Lower lobe of right lung (tissue), 2 donors: ENCODE results near the gene C1QL2. TPM values are rescaled to one million over a fixed set of nuclear protein-coding genes. Genes with fewer than 3 reads are reported as not detected.

ENCODE experiments used
- ATAC-seq, 2 donors: fragments of 200-7000 bp; cut with Tn5 transposase; one replicate each; pipeline ENCODE4 v1.9.1; 2020 to 2022; ENCODE audit warnings: mild to moderate bottlenecking in 2 of 2, moderate library complexity in 2 of 2
- DNase-seq: peaks from one replicate; pipeline ENCODE4 v3.0.0-alpha.2; 2020
- H3K27ac ChIP-seq: fragments of 200-600 bp; one replicate; pipeline ENCODE4 v1.8.0; 2022
- H3K27me3 ChIP-seq: fragments of 200-600 bp; one replicate; pipeline ENCODE4 v1.8.0; 2022; ENCODE audit warnings: low read depth
- H3K36me3 ChIP-seq: fragments of 200-600 bp; one replicate; pipeline ENCODE4 v1.8.0; 2022; ENCODE audit warnings: mild to moderate bottlenecking
- H3K4me1 ChIP-seq: fragments of 200-600 bp; one replicate; pipeline ENCODE4 v1.8.0; 2022
- H3K4me3 ChIP-seq: fragments of 200-600 bp; one replicate; pipeline ENCODE4 v1.8.0; 2022; ENCODE audit warnings: mild to moderate bottlenecking
- H3K9me3 ChIP-seq: fragments of 200-600 bp; one replicate; pipeline ENCODE4 v1.8.0; 2022
- intact Hi-C: fragments of 100-400 bp; cut with DNase I; formaldehyde crosslinking; loops from one replicate; pipeline ENCODE4 v1.11.0; 2022
- total RNA-seq: library from RNA; stranded (reverse); fragmentation: NEBNext Ultra II Directional; extraction: Animal tissue kit (Norgen Biotek cat#: 25700); gene quantifications from one replicate; pipeline ENCODE4 v1.2.1, GENCODE V29; 2021
- TF ChIP-seq, protein P1 (sequence below): fragments of 200-600 bp; IDR thresholded peaks from one replicate; pipeline ENCODE4 v1.8.0; 2022; ENCODE audit warnings: antibody characterized with exemption, mild to moderate bottlenecking
- donor health status: DM: no; HTN: yes; CAD: no; lungs with severe emphysema.

The C1QL2 gene
- total RNA-seq, 1 donor from 2014 or later: not detected

DNA sequence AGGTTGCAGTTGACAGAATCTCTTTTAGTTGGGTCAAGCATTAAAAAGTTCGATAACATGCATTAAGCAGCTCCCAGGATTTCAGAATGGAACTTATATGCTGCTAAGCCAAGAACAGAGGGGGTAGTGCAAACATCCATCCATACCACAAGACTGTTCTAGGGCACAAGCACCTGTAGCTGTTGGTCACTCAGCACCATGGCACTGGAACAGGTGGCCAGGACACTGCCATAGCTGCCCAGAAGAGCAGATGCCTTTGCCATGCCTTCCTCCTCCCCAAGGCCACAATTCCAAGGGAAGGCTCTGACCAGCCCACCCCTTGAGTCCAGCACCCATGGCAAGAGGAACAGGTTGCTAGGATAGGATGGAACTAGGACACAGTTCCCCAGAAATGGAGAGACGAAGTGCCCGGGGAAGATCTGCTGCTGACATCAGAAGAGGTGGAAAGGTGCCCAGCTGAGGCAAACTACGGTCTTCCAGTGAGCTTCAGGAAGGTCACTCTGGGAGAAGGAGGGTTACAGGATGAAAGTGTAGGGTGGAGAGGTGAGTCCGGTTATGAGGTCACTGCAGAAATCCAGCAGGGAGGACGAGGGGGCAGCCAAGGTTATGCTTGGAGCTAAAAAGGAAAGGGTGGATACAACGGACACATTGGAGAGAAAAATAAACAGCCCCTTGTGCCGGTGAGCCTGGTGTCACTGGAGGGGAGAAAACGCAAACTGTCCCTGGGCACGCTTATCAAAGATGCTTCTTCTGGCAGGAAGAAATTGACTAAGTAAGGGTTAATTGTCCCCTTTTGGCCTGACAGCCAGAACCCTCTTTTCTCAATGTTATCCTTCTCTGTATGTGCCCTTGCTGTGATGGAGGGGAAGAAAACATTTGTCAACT is 41.9 kb downstream of the C1QL2 start:
- Histone ChIP-seq H3K36me3 (no peaks in the 10 kb centered on the region), H3K27me3 (peaks cover 25% of the 10 kb centered on the region), H3K9me3 (no peaks in the 10 kb centered on the region), H3K4me1 (no peaks in the 10 kb centered on the region), H3K27ac (no peak overlapping the region), H3K4me3 (no peak overlapping the region)
- TF ChIP-seq, protein P1, sequence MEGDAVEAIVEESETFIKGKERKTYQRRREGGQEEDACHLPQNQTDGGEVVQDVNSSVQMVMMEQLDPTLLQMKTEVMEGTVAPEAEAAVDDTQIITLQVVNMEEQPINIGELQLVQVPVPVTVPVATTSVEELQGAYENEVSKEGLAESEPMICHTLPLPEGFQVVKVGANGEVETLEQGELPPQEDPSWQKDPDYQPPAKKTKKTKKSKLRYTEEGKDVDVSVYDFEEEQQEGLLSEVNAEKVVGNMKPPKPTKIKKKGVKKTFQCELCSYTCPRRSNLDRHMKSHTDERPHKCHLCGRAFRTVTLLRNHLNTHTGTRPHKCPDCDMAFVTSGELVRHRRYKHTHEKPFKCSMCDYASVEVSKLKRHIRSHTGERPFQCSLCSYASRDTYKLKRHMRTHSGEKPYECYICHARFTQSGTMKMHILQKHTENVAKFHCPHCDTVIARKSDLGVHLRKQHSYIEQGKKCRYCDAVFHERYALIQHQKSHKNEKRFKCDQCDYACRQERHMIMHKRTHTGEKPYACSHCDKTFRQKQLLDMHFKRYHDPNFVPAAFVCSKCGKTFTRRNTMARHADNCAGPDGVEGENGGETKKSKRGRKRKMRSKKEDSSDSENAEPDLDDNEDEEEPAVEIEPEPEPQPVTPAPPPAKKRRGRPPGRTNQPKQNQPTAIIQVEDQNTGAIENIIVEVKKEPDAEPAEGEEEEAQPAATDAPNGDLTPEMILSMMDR: no peak
- intact Hi-C loops: no loop called here
- ATAC-seq: no peak
- no peak for DNase-seq

DNA sequence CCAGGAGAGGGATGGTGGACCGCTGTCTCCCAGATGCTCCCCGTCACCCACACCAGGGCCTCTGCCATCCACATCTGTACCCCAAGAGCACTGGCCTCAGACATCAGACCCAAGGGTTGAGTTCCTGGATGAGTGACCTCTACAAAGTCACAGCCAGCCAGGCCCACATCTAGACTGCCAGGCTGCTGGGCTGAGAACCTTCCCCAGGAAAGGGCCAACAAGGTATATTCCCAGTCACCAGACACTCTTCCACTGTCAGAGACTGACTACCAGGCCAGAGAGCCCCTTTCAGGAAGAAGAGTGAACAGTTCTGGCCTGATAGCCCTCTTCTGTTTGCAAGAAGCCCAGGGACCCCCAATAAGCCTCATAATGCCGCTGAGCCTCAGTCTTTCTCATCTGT is 44.3 kb downstream of the C1QL2 start:
- no peaks in the 10 kb centered on the region for H3K4me1 ChIP-seq
- H3K27me3 ChIP-seq: peaks cover 25% of the 10 kb centered on the region
- TF ChIP-seq, protein P1: no peak
- H3K27ac ChIP-seq: no peak overlapping the region
- intact Hi-C loops: no loop called here
- peaks cover 6% of the 10 kb centered on the region for H3K9me3 ChIP-seq
- DNase-seq: no peak
- H3K4me3 ChIP-seq: no peak overlapping the region
- H3K36me3 ChIP-seq: no peaks in the 10 kb centered on the region
- ATAC-seq: no peak

DNA sequence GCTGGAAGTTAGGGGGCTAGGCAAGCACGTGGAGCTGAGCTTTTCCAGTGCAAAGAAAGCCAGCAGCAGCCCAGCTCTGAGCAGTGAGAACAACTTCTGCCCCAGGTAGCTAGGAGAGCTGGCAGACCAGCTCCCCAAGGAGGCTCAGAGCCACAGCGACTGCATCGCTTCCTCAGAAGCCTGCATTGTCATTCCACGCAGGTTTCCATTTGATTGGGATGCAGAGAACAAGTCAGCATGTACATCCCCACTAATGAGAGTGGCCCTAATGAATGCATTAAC is 45.1 kb downstream of the C1QL2 start:
- Histone ChIP-seq H3K9me3 (peaks cover 6% of the 10 kb centered on the region), H3K36me3 (no peaks in the 10 kb centered on the region), H3K4me1 (no peaks in the 10 kb centered on the region), H3K27ac (no peak overlapping the region), H3K27me3 (peaks cover 25% of the 10 kb centered on the region), H3K4me3 (no peak overlapping the region)
- intact Hi-C loops: no loop called here
- ATAC-seq (no peak), DNase-seq (no peak)
- TF ChIP-seq, protein P1: no peak

DNA sequence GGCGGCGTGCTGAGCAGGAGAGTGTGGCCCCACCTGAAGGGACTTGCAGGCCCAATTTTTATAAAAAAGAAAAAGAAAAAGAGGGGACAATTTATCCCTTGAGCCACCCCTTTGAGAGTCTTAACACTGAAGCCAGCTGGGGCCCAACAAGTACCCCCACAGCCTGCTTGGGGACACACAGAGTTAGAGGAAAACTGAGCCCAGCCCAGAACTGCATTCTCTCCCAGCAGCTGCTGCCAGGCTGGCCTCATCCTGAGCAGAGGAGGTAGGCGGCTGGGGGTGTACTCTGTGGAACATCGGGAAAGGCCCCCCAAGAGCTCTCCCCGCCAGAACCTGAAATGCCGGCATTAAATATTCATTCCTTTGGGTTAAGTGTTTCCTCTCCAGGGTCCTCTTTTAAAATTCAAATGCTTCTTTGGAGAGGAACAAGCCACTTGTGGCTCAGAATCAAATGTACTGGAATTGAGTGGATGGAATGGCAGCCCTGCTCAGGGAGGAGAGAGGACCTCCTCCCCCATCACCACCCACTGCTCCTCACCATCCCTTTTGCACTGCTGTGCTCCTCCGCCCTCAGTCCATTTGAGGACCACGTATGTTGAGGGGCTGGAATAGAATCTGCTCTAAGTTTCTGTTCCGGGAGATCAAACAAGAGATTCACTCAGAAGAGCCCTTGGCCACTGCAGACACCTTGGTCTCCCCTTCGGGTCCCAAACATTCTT is 45.6 kb downstream of the C1QL2 start:
- intact Hi-C loops: no loop called here
- H3K4me1 ChIP-seq: no peaks in the 10 kb centered on the region
- TF ChIP-seq, protein P1: no peak
- H3K36me3 ChIP-seq: no peaks in the 10 kb centered on the region
- H3K27me3 ChIP-seq: peaks cover 25% of the 10 kb centered on the region
- DNase-seq (no peak), ATAC-seq (no peak)
- peaks cover 6% of the 10 kb centered on the region for H3K9me3 ChIP-seq
- H3K27ac ChIP-seq: no peak overlapping the region
- no peak overlapping the region for H3K4me3 ChIP-seq

DNA sequence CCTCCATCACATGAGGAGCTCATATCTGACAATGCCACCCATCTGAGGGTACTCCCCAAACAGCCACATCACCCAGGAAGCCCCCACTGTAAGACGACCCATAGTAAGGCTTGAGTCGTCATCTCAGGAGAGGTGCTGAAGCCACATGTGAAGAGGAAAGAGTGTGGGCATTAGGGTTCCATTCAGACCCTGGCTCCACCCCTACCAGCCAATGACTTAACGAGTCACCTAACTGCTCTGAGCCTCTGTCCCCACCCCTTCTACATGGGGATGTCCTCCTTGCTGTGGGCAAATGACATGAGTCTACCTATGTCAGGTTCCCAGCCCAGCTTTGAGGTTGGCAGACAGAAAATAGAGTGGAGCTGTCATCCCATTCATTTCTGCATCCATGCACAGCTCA is 46.3 kb downstream of the C1QL2 start:
- Histone ChIP-seq H3K9me3 (peaks cover 6% of the 10 kb centered on the region), H3K4me3 (no peak overlapping the region), H3K36me3 (no peaks in the 10 kb centered on the region), H3K27me3 (peaks cover 25% of the 10 kb centered on the region), H3K27ac (no peak overlapping the region), H3K4me1 (no peaks in the 10 kb centered on the region)
- DNase-seq (no peak), ATAC-seq (no peak)
- intact Hi-C loops: no loop called here
- TF ChIP-seq, protein P1: no peak
